ENCODE data around the gene PEF1. TPM values are rescaled to one million over a fixed set of nuclear protein-coding genes. Genes with fewer than 3 reads are reported as not detected.

Gene PEF1
- total RNA-seq, 1 experiment from 2014 or later: 88.4 TPM

DNA sequence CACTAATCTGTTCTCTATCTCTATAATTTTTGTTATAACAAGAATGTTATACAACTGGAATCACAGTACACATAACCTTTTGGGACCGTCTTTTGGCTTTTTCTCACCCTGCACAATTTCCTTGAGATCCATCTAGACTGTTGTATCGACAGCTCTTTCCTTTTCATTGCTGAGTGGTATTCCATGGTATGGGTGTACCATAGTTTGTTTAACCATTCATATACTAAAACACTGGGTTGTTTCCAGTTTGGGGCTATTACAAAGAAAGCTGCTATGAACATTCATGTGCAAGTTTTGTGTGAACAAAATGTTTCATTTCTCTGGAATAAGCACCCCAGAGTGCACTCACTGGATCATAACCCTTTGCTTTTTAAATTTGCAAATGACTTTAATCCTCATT is 42.6 kb downstream of the PEF1 start:
- Histone ChIP-seq H3K27ac (ENCODE audit: low read length) (no peak overlapping the region), H3K9me2 (replicated peaks; ENCODE audit: low read length) (no peaks in the 10 kb centered on the region), H3K4me3 (ENCODE audit: low read length) (no peak overlapping the region), H2AFZ (ENCODE audit: low read length) (no peak overlapping the region), H3K4me2 (ENCODE audit: low read length) (no peak overlapping the region), H3F3A (ENCODE audit: low read length, unreplicated experiment) (no peaks in the 10 kb centered on the region), H3K9me3 (ENCODE audit: low read length) (no peaks in the 10 kb centered on the region), H3K9ac (ENCODE audit: low read length) (no peak overlapping the region), H3K27me3 (ENCODE audit: low read length) (no peaks in the 10 kb centered on the region), H3K79me2 (ENCODE audit: low read length) (no peaks in the 10 kb centered on the region), H3K36me3 (ENCODE audit: low read depth, low read length) (no peaks in the 10 kb centered on the region), H4K20me1 (ENCODE audit: low read length) (no peaks in the 10 kb centered on the region), H3K4me1 (ENCODE audit: insufficient read depth, low read length) (no peaks in the 10 kb centered on the region)
- POLR2A ChIA-PET (ENCODE audit: unreplicated experiment): no interaction called here
- DNase-seq (no peak), ATAC-seq (no peak)
- TF ChIP-seq EZH2phosphoT487 (IDR thresholded peaks at IDR 0.05; ENCODE audit: borderline replicate concordance, low read length): no peak
- TF ChIP-seq EZH2 (IDR thresholded peaks at IDR 0.05; ENCODE audit: low read length, unreplicated experiment): no peak
- no peak for TF ChIP-seq CTCF (conservative IDR thresholded peaks at IDR 0.05; ENCODE audit: low read depth, low read length)
- intact Hi-C loops (cut with micrococcal nuclease): no loop called here
- BruUV-seq (replicated peaks): no TSS peak
- CTCF ChIA-PET: no interaction called here

GRCh38 chr1:31600641-31601040 is 44.0 kb downstream of the PEF1 start:
- no peak for DNase-seq
- no TSS peak for BruUV-seq (replicated peaks)

DNA sequence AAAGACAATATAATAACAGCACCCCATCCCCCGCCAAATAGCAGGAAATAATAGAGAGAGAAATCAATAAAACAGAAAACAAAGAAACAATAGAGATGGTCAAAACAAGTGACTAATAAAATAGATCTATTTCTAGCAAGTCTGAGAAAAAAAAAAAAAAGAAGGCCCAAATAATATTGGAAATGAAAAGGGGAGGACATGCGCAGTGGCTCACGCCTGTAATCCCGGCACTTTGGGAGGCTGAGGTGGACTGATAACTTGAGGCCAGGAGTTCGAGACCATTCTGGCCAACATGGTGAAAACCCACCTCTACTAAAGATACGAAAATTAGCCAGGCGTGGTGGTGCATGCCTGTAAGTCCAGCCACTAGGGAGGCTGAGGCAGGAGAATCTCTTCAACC is 45.7 kb downstream of the PEF1 start:
- DNase-seq: no peak
- H3K27me3 ChIP-seq (ENCODE audit: low read length): no peaks in the 10 kb centered on the region
- H3K4me3 ChIP-seq (ENCODE audit: low read length): no peak overlapping the region
- no peak overlapping the region for H3K27ac ChIP-seq (ENCODE audit: low read length)
- no peak for TF ChIP-seq CTCF (conservative IDR thresholded peaks at IDR 0.05; ENCODE audit: low read depth, low read length)
- no peak for TF ChIP-seq EZH2 (IDR thresholded peaks at IDR 0.05; ENCODE audit: low read length, unreplicated experiment)
- no peak for TF ChIP-seq EZH2phosphoT487 (IDR thresholded peaks at IDR 0.05; ENCODE audit: borderline replicate concordance, low read length)
- ATAC-seq: no peak
- no peaks in the 10 kb centered on the region for H3K36me3 ChIP-seq (ENCODE audit: low read depth, low read length)
- no peaks in the 10 kb centered on the region for H3K79me2 ChIP-seq (ENCODE audit: low read length)
- no peaks in the 10 kb centered on the region for H3K9me2 ChIP-seq (replicated peaks; ENCODE audit: low read length)
- intact Hi-C loops (cut with micrococcal nuclease): no loop called here
- no peak overlapping the region for H3K4me2 ChIP-seq (ENCODE audit: low read length)
- POLR2A ChIA-PET (ENCODE audit: unreplicated experiment): no interaction called here
- no peak overlapping the region for H3K9ac ChIP-seq (ENCODE audit: low read length)
- no TSS peak for BruUV-seq (replicated peaks)
- H3K9me3 ChIP-seq (ENCODE audit: low read length): no peaks in the 10 kb centered on the region
- H3F3A ChIP-seq (ENCODE audit: low read length, unreplicated experiment): no peaks in the 10 kb centered on the region
- H2AFZ ChIP-seq (ENCODE audit: low read length): no peak overlapping the region
- H4K20me1 ChIP-seq (ENCODE audit: low read length): no peaks in the 10 kb centered on the region
- no peaks in the 10 kb centered on the region; the same call in 1 of the 2 replicates for H3K4me1 ChIP-seq (ENCODE audit: insufficient read depth, low read length)
- CTCF ChIA-PET: interaction anchor here (1.1 kb wide), 1 partner anchor 8 kb away, joined by 10 read pairs; no protein-coding TSS in a partner anchor

More at GRCh38 chr1:31600641-31601040, 44.0 kb downstream of the PEF1 start:
- POLR2A ChIA-PET (ENCODE audit: unreplicated experiment): no interaction called here
- Histone ChIP-seq H3K4me2 (ENCODE audit: low read length) (no peak overlapping the region), H3K4me1 (ENCODE audit: insufficient read depth, low read length) (no peaks in the 10 kb centered on the region; the same call in 1 of the 2 replicates), H3K27me3 (ENCODE audit: low read length) (no peaks in the 10 kb centered on the region), H3K27ac (ENCODE audit: low read length) (no peak overlapping the region), H3K36me3 (ENCODE audit: low read depth, low read length) (no peaks in the 10 kb centered on the region), H3K9ac (ENCODE audit: low read length) (no peak overlapping the region), H3F3A (ENCODE audit: low read length, unreplicated experiment) (no peaks in the 10 kb centered on the region), H3K9me2 (replicated peaks; ENCODE audit: low read length) (no peaks in the 10 kb centered on the region), H3K9me3 (ENCODE audit: low read length) (no peaks in the 10 kb centered on the region), H3K4me3 (ENCODE audit: low read length) (no peak overlapping the region), H2AFZ (ENCODE audit: low read length) (no peak overlapping the region), H4K20me1 (ENCODE audit: low read length) (no peaks in the 10 kb centered on the region), H3K79me2 (ENCODE audit: low read length) (no peaks in the 10 kb centered on the region)
- CTCF ChIA-PET: no interaction called here
- no peak for TF ChIP-seq EZH2phosphoT487 (IDR thresholded peaks at IDR 0.05; ENCODE audit: borderline replicate concordance, low read length)
- TF ChIP-seq EZH2 (IDR thresholded peaks at IDR 0.05; ENCODE audit: low read length, unreplicated experiment): no peak
- ATAC-seq: no peak
- intact Hi-C loops (cut with micrococcal nuclease): no loop called here
